Upper lobe of left lung (tissue), 4 donors: ENCODE data around the gene NYNRIN.

Source experiments
- CTCF ChIP-seq, 6 experiments: fragments of 450-650 bp in 4 of 6; fragments of 200-600 bp in 2 of 6; sonication (generic) in 2 of 6; IDR thresholded peaks; one replicate each; pipeline ENCODE4 v1.5.1; 2016 to 2019; ENCODE audit warnings: antibody characterized with exemption in 6 of 6
- EP300 ChIP-seq, 4 donors: sonication (generic); formaldehyde crosslinking; IDR thresholded peaks; one replicate each; pipeline ENCODE4 v1.5.1; 2017; ENCODE audit warnings: antibody characterized with exemption in 4 of 4, control low read depth in 2 of 4

- TF ChIP-seq CTCF (IDR thresholded peaks at IDR 0.05) (no peak), EP300 (IDR thresholded peaks at IDR 0.05) (no peak)
Measured at GRCh38 chr14:24398293-24398652, 530 bp upstream of the NYNRIN start.
